NB4 (cell line): ENCODE measurements around the gene BCAS3.

Source experiments
- DNase-seq: peaks from one replicate; pipeline ENCODE4 v3.0.0; 2010; ENCODE audit warnings: low read depth
- H3K4me3 ChIP-seq: one replicate; pipeline ENCODE4 v1.5.1; 2011; ENCODE audit warnings: mild to moderate bottlenecking, low read depth, low read length, moderate library complexity
- CTCF ChIP-seq: IDR thresholded peaks from one replicate; pipeline ENCODE4 v1.5.1; 2012; ENCODE audit warnings: low read depth, low read length
- MAX ChIP-seq: IDR thresholded peaks from 2 replicates; pipeline ENCODE4 v1.6.1; 2011; ENCODE audit warnings: low read depth, low read length
- MYC ChIP-seq: IDR thresholded peaks from 2 replicates; pipeline ENCODE4 v1.6.1; 2011; ENCODE audit warnings: low read depth, low read length
- POLR2A ChIP-seq: IDR thresholded peaks from 2 replicates; pipeline ENCODE4 v1.6.1; 2011; ENCODE audit warnings: mild to moderate bottlenecking; ENCODE audit not compliant: insufficient read length; ENCODE audit errors: extremely low read depth

The BCAS3 gene

GRCh38 chr17:61091096-61091495 is 413.4 kb downstream of the BCAS3 start:
- TF ChIP-seq POLR2A, result no peak
- TF ChIP-seq MAX, result no peak
- TF ChIP-seq MYC, result no peak
- no peak for TF ChIP-seq CTCF
- no peak overlapping the region for H3K4me3 ChIP-seq
- no peak for DNase-seq

GRCh38 chr17:61097781-61098180 is 420.1 kb downstream of the BCAS3 start:
- TF ChIP-seq CTCF (no peak), MAX (no peak), MYC (no peak), POLR2A (no peak)
- H3K4me3 ChIP-seq, result no peak overlapping the region
- DNase-seq, result no peak

GRCh38 chr17:61106354-61106753 is 428.7 kb downstream of the BCAS3 start:
- no peak for DNase-seq
- H3K4me3 ChIP-seq, result no peak overlapping the region
- TF ChIP-seq POLR2A (no peak), MAX (no peak), CTCF (no peak), MYC (no peak)

GRCh38 chr17:61116577-61116976 is 438.9 kb downstream of the BCAS3 start:
- no peak for TF ChIP-seq MYC
- no peak for TF ChIP-seq CTCF
- no peak for TF ChIP-seq MAX
- no peak for TF ChIP-seq POLR2A
- DNase-seq, result no peak

GRCh38 chr17:61117983-61118382 is 440.3 kb downstream of the BCAS3 start:
- no peak for DNase-seq
- H3K4me3 ChIP-seq, result no peak overlapping the region
- TF ChIP-seq MYC (no peak), MAX (no peak), POLR2A (no peak), CTCF (no peak)

More at GRCh38 chr17:61116577-61116976, 438.9 kb downstream of the BCAS3 start:
- no peak overlapping the region for H3K4me3 ChIP-seq

- H3K4me3 ChIP-seq, result no peak overlapping the region
- TF ChIP-seq MYC (no peak), POLR2A (no peak), CTCF (no peak), MAX (no peak)
- DNase-seq, result no peak
Measured at GRCh38 chr17:61118871-61119270, 441.2 kb downstream of the BCAS3 start.
